ENCODE data around the gene LIAS.
A peak's percentile ranks its signal among the peaks of the same experiment; 100 is the strongest.

LIAS gene

DNA sequence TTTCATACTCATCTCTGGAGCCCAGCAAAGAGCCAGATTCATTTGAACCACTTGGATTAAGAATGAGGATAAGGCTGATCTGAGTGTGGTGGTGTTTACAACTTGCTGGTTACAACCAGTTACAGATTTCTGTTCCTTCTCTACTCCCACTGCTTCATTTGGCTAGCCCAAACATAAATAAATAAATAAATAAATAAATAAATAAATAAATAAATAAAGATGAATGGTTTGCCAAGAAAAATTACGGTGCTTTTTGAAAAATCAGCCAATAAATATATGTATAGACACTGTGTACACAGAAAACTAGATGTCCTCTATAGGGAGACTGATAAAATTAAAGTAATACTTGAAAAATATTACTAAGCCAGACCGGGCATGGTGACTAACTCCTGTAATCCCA lies 17.3 kb upstream of the LIAS start:
- no peak overlapping the region for H3K18ac ChIP-seq (ENCODE audit: low read length)
- no peak overlapping the region for H2AK5ac ChIP-seq (ENCODE audit: low read depth, low read length)
- H3K4me3 ChIP-seq (ENCODE audit: low read length in 2 of 2), result no peak overlapping the region
- H3K14ac ChIP-seq (ENCODE audit: low read length), result no peak overlapping the region
- no peaks in the 10 kb centered on the region for H3K4me1 ChIP-seq (ENCODE audit: control insufficient read depth in 2 of 2, insufficient read depth in 1 of 2, low read depth in 1 of 2, low read length in 2 of 2)
- no peak overlapping the region for H2BK120ac ChIP-seq (ENCODE audit: low read depth, low read length)
- H2BK12ac ChIP-seq (ENCODE audit: low read length), result no peak overlapping the region
- H3K27me3 ChIP-seq (ENCODE audit: control insufficient read depth in 3 of 3, insufficient read depth in 3 of 3, low read depth in 1 of 3, low read length in 3 of 3), result peaks cover 0 to 6% (median 0%) of the 10 kb centered on the region in 3 experiments
- H2BK5ac ChIP-seq (ENCODE audit: low read length), result no peak overlapping the region
- no peak overlapping the region for H3K4me2 ChIP-seq (ENCODE audit: insufficient read depth, low read length, poor library complexity, severe bottlenecking)
- no peak overlapping the region for H3K9ac ChIP-seq (ENCODE audit: low read depth, low read length, poor library complexity)
- H2AFZ ChIP-seq (ENCODE audit: low read length), result no peak overlapping the region
- no peaks in the 10 kb centered on the region for H3K79me1 ChIP-seq (ENCODE audit: low read depth, low read length)
- no peak overlapping the region for H3K23ac ChIP-seq (ENCODE audit: low read depth, low read length, poor library complexity)
- no peak overlapping the region for H2BK15ac ChIP-seq (ENCODE audit: low read length)
- WGBS, 2 donors (ENCODE audit: extremely low coverage in 2 of 2, insufficient read length in 2 of 2, insufficient replicate concordance in 1 of 2), result no CpG with 5 or more reads among the region's 2 CpGs
- no peak overlapping the region for H4K91ac ChIP-seq (ENCODE audit: low read depth, low read length, poor library complexity)
- no peak overlapping the region for H3K4ac ChIP-seq (ENCODE audit: low read length)
- no peak overlapping the region for H3K27ac ChIP-seq (replicated peaks; ENCODE audit: low read length)
- no peaks in the 10 kb centered on the region for H3K36me3 ChIP-seq (replicated peaks in 1 of 2; ENCODE audit: control insufficient read depth in 2 of 2, insufficient read depth in 2 of 2, low read length in 2 of 2)
- no peak for DNase-seq (ENCODE audit: low spot score)
- H4K8ac ChIP-seq (ENCODE audit: low read depth, low read length), result no peak overlapping the region
- no peaks in the 10 kb centered on the region for H3K9me3 ChIP-seq (replicated peaks in 1 of 2; ENCODE audit: control insufficient read depth in 2 of 2, insufficient read depth in 1 of 2, low read depth in 1 of 2, low read length in 2 of 2)

DNA sequence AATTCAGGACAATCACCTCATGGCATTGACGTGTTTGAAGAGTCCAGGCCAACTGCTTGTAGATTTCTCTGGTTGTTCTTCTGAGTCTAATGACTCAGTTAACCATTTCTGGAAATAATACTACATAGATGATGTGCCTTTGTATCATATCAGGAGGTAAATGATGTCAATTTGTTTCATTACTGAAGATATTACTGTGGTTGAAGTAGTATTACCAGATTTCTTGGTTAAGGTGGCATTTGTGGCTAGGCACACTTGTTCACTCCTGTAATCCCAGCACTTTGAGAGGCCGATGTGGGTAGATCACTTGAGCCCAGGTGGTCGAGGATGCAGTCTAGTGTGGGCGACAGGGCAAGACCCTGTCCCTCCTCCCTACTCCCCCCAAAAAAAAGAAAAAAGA lies 15.9 kb upstream of the LIAS start:
- DNase-seq (ENCODE audit: low spot score), result no peak
- no peak overlapping the region for H3K27ac ChIP-seq (replicated peaks; ENCODE audit: low read length)
- no peaks in the 10 kb centered on the region for H3K36me3 ChIP-seq (replicated peaks in 1 of 2; ENCODE audit: control insufficient read depth in 2 of 2, insufficient read depth in 2 of 2, low read length in 2 of 2)
- H2AK5ac ChIP-seq (ENCODE audit: low read depth, low read length), result no peak overlapping the region
- H3K79me1 ChIP-seq (ENCODE audit: low read depth, low read length), result no peaks in the 10 kb centered on the region
- H3K27me3 ChIP-seq (ENCODE audit: control insufficient read depth in 3 of 3, insufficient read depth in 3 of 3, low read depth in 1 of 3, low read length in 3 of 3), result peaks cover 0 to 4% (median 2%) of the 10 kb centered on the region in 3 experiments
- no peak overlapping the region for H3K18ac ChIP-seq (ENCODE audit: low read length)
- H3K4me1 ChIP-seq (ENCODE audit: control insufficient read depth in 2 of 2, insufficient read depth in 1 of 2, low read depth in 1 of 2, low read length in 2 of 2), result peaks cover 0 to 6% of the 10 kb centered on the region in 2 donors
- H2BK12ac ChIP-seq (ENCODE audit: low read length), result no peak overlapping the region
- H4K91ac ChIP-seq (ENCODE audit: low read depth, low read length, poor library complexity), result no peak overlapping the region
- H3K4me3 ChIP-seq (ENCODE audit: low read length in 2 of 2), result no peak overlapping the region
- H2AFZ ChIP-seq (ENCODE audit: low read length), result no peak overlapping the region
- H3K4ac ChIP-seq (ENCODE audit: low read length), result no peak overlapping the region
- no peak overlapping the region for H3K23ac ChIP-seq (ENCODE audit: low read depth, low read length, poor library complexity)
- WGBS, 2 donors (ENCODE audit: extremely low coverage in 2 of 2, insufficient read length in 2 of 2, insufficient replicate concordance in 1 of 2), result no CpG with 5 or more reads among the region's 4 CpGs
- no peaks in the 10 kb centered on the region for H3K9me3 ChIP-seq (replicated peaks in 1 of 2; ENCODE audit: control insufficient read depth in 2 of 2, insufficient read depth in 1 of 2, low read depth in 1 of 2, low read length in 2 of 2)
- H3K4me2 ChIP-seq (ENCODE audit: insufficient read depth, low read length, poor library complexity, severe bottlenecking), result no peak overlapping the region
- no peak overlapping the region for H3K14ac ChIP-seq (ENCODE audit: low read length)
- H4K8ac ChIP-seq (ENCODE audit: low read depth, low read length), result no peak overlapping the region
- H2BK120ac ChIP-seq (ENCODE audit: low read depth, low read length), result no peak overlapping the region
- H2BK5ac ChIP-seq (ENCODE audit: low read length), result no peak overlapping the region
- H2BK15ac ChIP-seq (ENCODE audit: low read length), result no peak overlapping the region
- no peak overlapping the region for H3K9ac ChIP-seq (ENCODE audit: low read depth, low read length, poor library complexity)

DNA sequence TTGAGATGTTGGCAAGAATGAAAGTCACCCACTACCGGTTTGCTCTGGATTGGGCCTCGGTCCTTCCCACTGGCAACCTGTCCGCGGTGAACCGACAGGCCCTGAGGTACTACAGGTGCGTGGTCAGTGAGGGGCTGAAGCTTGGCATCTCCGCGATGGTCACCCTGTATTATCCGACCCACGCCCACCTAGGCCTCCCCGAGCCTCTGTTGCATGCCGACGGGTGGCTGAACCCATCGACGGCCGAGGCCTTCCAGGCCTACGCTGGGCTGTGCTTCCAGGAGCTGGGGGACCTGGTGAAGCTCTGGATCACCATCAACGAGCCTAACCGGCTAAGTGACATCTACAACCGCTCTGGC lies 12.4 kb upstream of the LIAS start:
- Histone ChIP-seq H2AFZ (ENCODE audit: low read length) (no peak overlapping the region), H3K18ac (ENCODE audit: low read length) (no peak overlapping the region), H3K79me1 (ENCODE audit: low read depth, low read length) (no peaks in the 10 kb centered on the region), H2AK5ac (ENCODE audit: low read depth, low read length) (no peak overlapping the region), H3K36me3 (replicated peaks in 1 of 2; ENCODE audit: control insufficient read depth in 2 of 2, insufficient read depth in 2 of 2, low read length in 2 of 2) (peaks cover 2 to 19% of the 10 kb centered on the region in 2 donors), H3K4me1 (ENCODE audit: control insufficient read depth in 2 of 2, insufficient read depth in 1 of 2, low read depth in 1 of 2, low read length in 2 of 2) (peaks cover 0 to 6% of the 10 kb centered on the region in 2 donors), H3K4ac (ENCODE audit: low read length) (no peak overlapping the region), H3K23ac (ENCODE audit: low read depth, low read length, poor library complexity) (peak overlapping the region; percentile 89), H4K91ac (ENCODE audit: low read depth, low read length, poor library complexity) (no peak overlapping the region), H3K14ac (ENCODE audit: low read length) (no peak overlapping the region), H3K4me3 (ENCODE audit: low read length in 2 of 2) (peak overlapping the region in 1 of 2 donors; percentile 0), H3K27ac (replicated peaks; ENCODE audit: low read length) (no peak overlapping the region), H2BK12ac (ENCODE audit: low read length) (no peak overlapping the region), H2BK15ac (ENCODE audit: low read length) (no peak overlapping the region), H4K8ac (ENCODE audit: low read depth, low read length) (peak overlapping the region; percentile 95), H3K27me3 (ENCODE audit: control insufficient read depth in 3 of 3, insufficient read depth in 3 of 3, low read depth in 1 of 3, low read length in 3 of 3) (peaks cover 0 to 2% (median 0%) of the 10 kb centered on the region in 3 experiments), H3K4me2 (ENCODE audit: insufficient read depth, low read length, poor library complexity, severe bottlenecking) (peak overlapping the region; percentile 77), H3K9me3 (replicated peaks in 1 of 2; ENCODE audit: control insufficient read depth in 2 of 2, insufficient read depth in 1 of 2, low read depth in 1 of 2, low read length in 2 of 2) (no peaks in the 10 kb centered on the region), H2BK5ac (ENCODE audit: low read length) (peak overlapping the region; percentile 70), H2BK120ac (ENCODE audit: low read depth, low read length) (no peak overlapping the region), H3K9ac (ENCODE audit: low read depth, low read length, poor library complexity) (peak overlapping the region; percentile 89)
- no peak for DNase-seq (ENCODE audit: low spot score)
- no CpG with 5 or more reads among the region's 20 CpGs for WGBS, 2 donors (ENCODE audit: extremely low coverage in 2 of 2, insufficient read length in 2 of 2, insufficient replicate concordance in 1 of 2)

DNA sequence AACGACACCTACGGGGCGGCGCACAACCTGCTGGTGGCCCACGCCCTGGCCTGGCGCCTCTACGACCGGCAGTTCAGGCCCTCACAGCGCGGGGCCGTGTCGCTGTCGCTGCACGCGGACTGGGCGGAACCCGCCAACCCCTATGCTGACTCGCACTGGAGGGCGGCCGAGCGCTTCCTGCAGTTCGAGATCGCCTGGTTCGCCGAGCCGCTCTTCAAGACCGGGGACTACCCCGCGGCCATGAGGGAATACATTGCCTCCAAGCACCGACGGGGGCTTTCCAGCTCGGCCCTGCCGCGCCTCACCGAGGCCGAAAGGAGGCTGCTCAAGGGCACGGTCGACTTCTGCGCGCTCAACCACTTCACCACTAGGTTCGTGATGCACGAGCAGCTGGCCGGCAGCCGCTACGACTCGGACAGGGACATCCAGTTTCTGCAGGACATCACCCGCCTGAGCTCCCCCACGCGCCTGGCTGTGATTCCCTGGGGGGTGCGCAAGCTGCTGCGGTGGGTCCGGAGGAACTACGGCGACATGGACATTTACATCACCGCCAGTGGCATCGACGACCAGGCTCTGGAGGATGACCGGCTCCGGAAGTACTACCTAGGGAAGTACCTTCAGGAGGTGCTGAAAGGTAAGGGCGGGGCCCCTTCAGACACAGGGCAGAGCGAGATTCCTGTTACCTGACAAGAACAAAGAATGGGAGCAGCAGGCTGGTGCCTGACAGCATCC lies 11.8 kb upstream of the LIAS start:
- WGBS, 2 donors (ENCODE audit: extremely low coverage in 2 of 2, insufficient read length in 2 of 2, insufficient replicate concordance in 1 of 2), result no CpG with 5 or more reads among the region's 61 CpGs
- Histone ChIP-seq H2AFZ (ENCODE audit: low read length) (no peak overlapping the region), H3K4me1 (ENCODE audit: control insufficient read depth in 2 of 2, insufficient read depth in 1 of 2, low read depth in 1 of 2, low read length in 2 of 2) (peaks cover 0 to 6% of the 10 kb centered on the region in 2 donors), H3K27me3 (ENCODE audit: control insufficient read depth in 3 of 3, insufficient read depth in 3 of 3, low read depth in 1 of 3, low read length in 3 of 3) (peaks cover 0 to 2% (median 0%) of the 10 kb centered on the region in 3 experiments), H3K36me3 (replicated peaks in 1 of 2; ENCODE audit: control insufficient read depth in 2 of 2, insufficient read depth in 2 of 2, low read length in 2 of 2) (peaks cover 5 to 25% of the 10 kb centered on the region in 2 donors), H3K9me3 (replicated peaks in 1 of 2; ENCODE audit: control insufficient read depth in 2 of 2, insufficient read depth in 1 of 2, low read depth in 1 of 2, low read length in 2 of 2) (no peaks in the 10 kb centered on the region), H3K14ac (ENCODE audit: low read length) (peak overlapping the region; percentile 94), H3K18ac (ENCODE audit: low read length) (peak overlapping the region; percentile 85), H3K4me3 (ENCODE audit: low read length in 2 of 2) (peak overlapping the region in 1 of 2 donors; percentile 31), H2BK5ac (ENCODE audit: low read length) (peak overlapping the region; percentile 70), H2BK15ac (ENCODE audit: low read length) (no peak overlapping the region), H2BK12ac (ENCODE audit: low read length) (peak overlapping the region; percentile 58), H4K8ac (ENCODE audit: low read depth, low read length) (peak overlapping the region; percentile 95), H4K91ac (ENCODE audit: low read depth, low read length, poor library complexity) (peak overlapping the region; percentile 53), H2AK5ac (ENCODE audit: low read depth, low read length) (no peak overlapping the region), H3K79me1 (ENCODE audit: low read depth, low read length) (no peaks in the 10 kb centered on the region), H2BK120ac (ENCODE audit: low read depth, low read length) (no peak overlapping the region), H3K4me2 (ENCODE audit: insufficient read depth, low read length, poor library complexity, severe bottlenecking) (peak overlapping the region; percentile 77), H3K9ac (ENCODE audit: low read depth, low read length, poor library complexity) (peak overlapping the region; percentile 89), H3K23ac (ENCODE audit: low read depth, low read length, poor library complexity) (peak overlapping the region; percentile 89), H3K4ac (ENCODE audit: low read length) (peak overlapping the region; percentile 53), H3K27ac (replicated peaks; ENCODE audit: low read length) (no peak overlapping the region)
- peak; percentile 36 for DNase-seq (ENCODE audit: low spot score)
